ENCODE results near the gene BLTP3B.

The BLTP3B gene

DNA sequence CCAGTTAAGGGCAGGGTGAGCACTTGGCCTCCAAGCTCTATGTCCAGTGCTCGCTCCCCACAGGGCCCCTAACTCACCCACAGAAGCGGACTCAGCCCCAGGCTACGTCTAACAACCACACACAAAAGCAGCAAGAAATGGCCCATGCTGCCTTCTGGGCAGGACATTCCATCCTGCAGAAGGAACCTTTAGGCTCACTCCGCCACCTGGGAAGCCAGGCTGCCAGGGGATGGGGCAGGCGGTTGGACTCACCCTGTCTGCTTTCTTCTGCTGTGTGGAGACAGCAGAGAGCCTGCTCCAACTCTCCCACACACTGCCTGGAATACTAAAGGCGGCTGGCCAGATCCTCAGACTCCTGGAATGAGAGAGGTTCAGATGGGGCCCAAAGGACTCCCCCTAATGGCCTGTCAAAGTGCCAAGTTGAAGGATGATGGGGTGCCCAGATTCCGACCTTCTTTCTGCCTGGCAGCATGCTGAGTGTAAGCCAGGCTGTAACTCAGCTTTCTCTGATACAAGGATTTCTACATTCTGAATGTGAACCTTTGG lies 27.7 kb upstream of the BLTP3B start:
- in situ Hi-C loops (cut with HindIII; ENCODE audit: low sequenced_read_pairs) = no loop called here
- DNase-seq (ENCODE audit: low read depth, low spot score) = no peak

DNA sequence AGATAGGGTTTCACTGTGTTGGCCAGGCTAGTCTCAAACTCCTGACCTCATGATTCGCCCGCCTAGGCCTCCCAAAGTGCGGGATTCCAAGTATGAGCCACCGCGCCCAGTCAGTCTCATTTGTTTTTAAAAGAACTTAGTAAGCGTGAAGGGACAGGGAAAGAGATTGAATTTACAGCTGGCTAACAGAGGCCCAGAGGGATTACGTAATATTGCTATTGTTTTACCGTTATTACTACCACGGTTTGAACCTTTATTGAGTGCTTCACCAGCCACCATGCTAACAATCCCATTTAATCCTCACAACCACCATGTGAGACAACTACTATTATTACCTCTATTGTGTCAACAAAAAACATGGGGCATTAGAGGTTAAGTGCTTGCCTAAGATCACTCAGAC lies 26.7 kb upstream of the BLTP3B start:
- no peak overlapping the region for H3K4me3 ChIP-seq (ENCODE audit: low read depth, low read length)
- TF ChIP-seq, protein P1, sequence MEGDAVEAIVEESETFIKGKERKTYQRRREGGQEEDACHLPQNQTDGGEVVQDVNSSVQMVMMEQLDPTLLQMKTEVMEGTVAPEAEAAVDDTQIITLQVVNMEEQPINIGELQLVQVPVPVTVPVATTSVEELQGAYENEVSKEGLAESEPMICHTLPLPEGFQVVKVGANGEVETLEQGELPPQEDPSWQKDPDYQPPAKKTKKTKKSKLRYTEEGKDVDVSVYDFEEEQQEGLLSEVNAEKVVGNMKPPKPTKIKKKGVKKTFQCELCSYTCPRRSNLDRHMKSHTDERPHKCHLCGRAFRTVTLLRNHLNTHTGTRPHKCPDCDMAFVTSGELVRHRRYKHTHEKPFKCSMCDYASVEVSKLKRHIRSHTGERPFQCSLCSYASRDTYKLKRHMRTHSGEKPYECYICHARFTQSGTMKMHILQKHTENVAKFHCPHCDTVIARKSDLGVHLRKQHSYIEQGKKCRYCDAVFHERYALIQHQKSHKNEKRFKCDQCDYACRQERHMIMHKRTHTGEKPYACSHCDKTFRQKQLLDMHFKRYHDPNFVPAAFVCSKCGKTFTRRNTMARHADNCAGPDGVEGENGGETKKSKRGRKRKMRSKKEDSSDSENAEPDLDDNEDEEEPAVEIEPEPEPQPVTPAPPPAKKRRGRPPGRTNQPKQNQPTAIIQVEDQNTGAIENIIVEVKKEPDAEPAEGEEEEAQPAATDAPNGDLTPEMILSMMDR (IDR thresholded peaks at IDR 0.05; ENCODE audit: low read depth, low read length) = no peak
- no peak for DNase-seq (ENCODE audit: low read depth, low spot score)
- in situ Hi-C loops (cut with HindIII; ENCODE audit: low sequenced_read_pairs) = no loop called here

More for the DNA sequence above, 27.7 kb upstream of the BLTP3B start:
- H3K4me3 ChIP-seq (ENCODE audit: low read depth, low read length) = no peak overlapping the region
- TF ChIP-seq, protein P1 (IDR thresholded peaks at IDR 0.05; ENCODE audit: low read depth, low read length) = no peak

DNA sequence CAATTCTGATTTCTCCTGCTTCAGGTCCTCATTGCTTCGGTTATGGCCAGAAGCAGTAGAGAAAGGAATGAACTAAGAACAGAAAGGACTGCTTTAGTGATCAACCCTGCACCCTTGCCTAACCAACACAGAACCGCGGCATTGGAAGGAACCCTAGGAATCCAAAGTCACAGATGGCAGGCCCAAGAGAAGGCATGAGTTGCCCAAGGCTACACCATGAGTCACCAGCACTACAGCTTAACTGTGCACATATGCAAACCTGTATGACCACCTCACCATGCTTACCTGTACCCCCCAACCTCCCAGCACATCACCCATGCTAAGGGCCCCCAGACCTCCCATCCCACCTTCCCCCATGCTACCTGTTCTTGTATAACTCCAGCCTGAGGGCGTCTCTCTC lies 25.9 kb upstream of the BLTP3B start:
- TF ChIP-seq, protein P1 (IDR thresholded peaks at IDR 0.05; ENCODE audit: low read depth, low read length) = no peak
- no peak overlapping the region for H3K4me3 ChIP-seq (ENCODE audit: low read depth, low read length)
- in situ Hi-C loops (cut with HindIII; ENCODE audit: low sequenced_read_pairs) = no loop called here
- DNase-seq (ENCODE audit: low read depth, low spot score) = no peak

DNA sequence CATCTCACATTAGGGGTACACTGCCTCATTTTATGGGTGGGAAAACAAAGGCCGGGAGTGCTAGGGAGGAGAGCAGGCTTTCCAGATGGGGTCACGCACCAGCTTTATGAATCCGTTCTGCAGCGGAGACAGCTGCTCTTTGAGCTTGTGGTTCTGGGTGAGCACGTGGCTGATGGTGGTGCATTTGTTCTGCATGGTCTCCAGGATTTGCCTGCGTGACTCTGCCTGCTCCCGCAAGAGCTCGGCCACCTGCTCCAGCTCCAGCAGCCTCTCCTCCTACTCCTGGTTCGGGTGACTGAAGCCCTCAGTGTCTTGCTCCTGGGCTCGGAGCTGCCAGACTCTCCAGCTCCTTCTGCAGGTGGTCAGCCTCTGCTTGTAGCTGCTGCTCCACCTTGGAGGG lies 23.6 kb upstream of the BLTP3B start:
- H3K4me3 ChIP-seq (ENCODE audit: low read depth, low read length) = no peak overlapping the region
- DNase-seq (ENCODE audit: low read depth, low spot score) = no peak
- in situ Hi-C loops (cut with HindIII; ENCODE audit: low sequenced_read_pairs) = no loop called here
- TF ChIP-seq, protein P1 (IDR thresholded peaks at IDR 0.05; ENCODE audit: low read depth, low read length) = no peak

DNA sequence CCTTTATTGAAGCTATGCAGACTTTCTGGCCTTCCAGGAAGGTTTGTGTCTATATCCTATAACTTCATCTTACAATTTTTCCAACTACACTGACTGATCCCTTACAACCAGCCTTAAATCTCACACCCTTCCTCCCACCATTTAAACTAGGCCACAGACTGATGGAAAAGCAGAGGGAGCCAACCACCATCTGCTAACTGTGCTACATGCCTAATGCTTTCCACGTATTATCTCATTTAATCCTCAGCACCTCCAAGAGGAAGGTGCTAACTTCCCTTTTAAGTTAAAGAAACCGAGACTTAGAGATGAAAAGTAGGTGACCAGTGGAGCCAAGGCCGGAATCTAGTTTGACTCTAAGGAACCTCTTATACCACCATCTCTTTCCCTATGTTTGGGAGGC lies 22.7 kb upstream of the BLTP3B start:
- TF ChIP-seq, protein P1 (IDR thresholded peaks at IDR 0.05; ENCODE audit: low read depth, low read length) = no peak
- DNase-seq (ENCODE audit: low read depth, low spot score) = no peak
- in situ Hi-C loops (cut with HindIII; ENCODE audit: low sequenced_read_pairs) = no loop called here
- H3K4me3 ChIP-seq (ENCODE audit: low read depth, low read length) = no peak overlapping the region

DNA sequence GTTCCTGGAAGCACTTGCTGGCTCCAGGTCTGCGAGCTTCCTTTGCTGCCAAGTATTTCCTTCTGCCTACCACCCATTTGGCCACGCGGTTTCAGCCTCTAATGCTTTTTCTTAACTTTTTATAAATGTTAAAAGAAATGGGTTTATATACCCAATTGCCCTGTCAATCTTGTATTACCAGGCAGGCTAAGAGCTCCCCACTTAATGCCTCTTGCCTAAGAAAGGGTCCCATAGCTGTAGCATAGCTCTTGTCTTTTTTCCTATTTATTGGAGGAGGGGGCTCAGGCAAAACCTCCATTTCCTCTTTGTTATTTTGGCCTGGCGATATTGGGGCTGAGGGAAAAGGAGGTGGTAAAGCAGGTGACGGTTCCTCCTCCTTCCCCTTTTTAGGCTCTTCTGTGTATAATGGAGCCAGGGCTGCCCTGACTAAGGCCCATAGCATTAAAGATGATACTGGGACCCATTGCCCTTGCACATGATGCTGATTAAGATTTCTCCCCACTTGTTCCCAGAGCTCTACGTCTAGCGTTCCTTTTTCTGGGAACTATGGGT lies 21.6 kb upstream of the BLTP3B start:
- TF ChIP-seq, protein P1 (IDR thresholded peaks at IDR 0.05; ENCODE audit: low read depth, low read length) = no peak
- no peak for DNase-seq (ENCODE audit: low read depth, low spot score)
- in situ Hi-C loops (cut with HindIII; ENCODE audit: low sequenced_read_pairs) = no loop called here
- H3K4me3 ChIP-seq (ENCODE audit: low read depth, low read length) = peak overlapping the region; percentile 21

Data from astrocyte of the spinal cord (primary cell).